UCSD-AML1 (cell line): ENCODE data around the gene FNIP2.
"Not testable (repeated sequence)": the region's sequence is repeated elsewhere in the genome, so short reads cannot be mapped to it uniquely, and the experiment has no call there.

Experiments used
- DNase-seq: peaks from one replicate; lab custom pipeline; 2025; ENCODE audit not compliant: unreplicated experiment; lab: John Stamatoyannopoulos, UW

The FNIP2 gene

DNA sequence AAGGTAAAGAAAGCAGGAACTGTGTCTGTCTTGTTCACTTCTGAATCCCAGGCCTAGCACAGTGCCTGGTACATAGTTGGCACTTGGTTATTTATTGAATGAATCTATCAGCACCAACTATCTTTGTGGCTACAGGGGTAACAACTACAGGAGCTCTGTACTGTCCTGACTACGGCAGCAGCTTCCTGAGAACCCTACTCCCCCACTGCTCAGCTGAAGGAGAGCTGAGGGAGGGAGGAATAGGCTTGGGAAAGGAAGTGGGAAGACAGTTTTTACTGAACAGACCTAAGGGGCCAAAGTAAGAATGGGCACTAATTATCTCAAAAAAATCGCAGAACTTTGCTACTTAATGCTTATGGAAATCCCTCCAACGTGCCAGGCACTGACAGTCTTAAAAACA is 178.0 kb downstream of the FNIP2 start:
- DNase-seq = no peak

GRCh38 chr4:158948071-158948470 is 179.2 kb downstream of the FNIP2 start:
- DNase-seq = no peak

DNA sequence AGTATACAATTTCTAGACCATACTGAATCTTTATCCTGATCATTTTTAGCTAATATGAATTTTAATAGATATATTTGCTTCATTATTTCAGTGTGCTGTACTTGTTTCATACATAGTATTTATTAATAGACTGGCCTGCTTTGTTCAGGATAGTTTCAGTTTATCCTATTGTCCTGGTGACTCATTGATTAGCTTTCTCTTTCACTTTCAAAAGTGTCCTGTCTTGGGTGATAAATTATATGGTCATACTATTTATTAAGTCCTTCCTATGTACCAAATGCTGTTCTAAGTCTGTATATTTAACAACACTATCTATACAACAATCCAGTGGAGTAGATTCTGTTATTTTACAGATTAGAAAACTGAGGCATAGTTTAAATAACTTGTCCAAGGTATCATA is 180.3 kb downstream of the FNIP2 start:
- DNase-seq = no peak

- DNase-seq = not testable (repeated sequence)
Measured at GRCh38 chr4:158952221-158952774, 183.5 kb downstream of the FNIP2 start.

GRCh38 chr4:158956345-158956744 is 187.5 kb downstream of the FNIP2 start:
- DNase-seq = not testable (repeated sequence)

DNA sequence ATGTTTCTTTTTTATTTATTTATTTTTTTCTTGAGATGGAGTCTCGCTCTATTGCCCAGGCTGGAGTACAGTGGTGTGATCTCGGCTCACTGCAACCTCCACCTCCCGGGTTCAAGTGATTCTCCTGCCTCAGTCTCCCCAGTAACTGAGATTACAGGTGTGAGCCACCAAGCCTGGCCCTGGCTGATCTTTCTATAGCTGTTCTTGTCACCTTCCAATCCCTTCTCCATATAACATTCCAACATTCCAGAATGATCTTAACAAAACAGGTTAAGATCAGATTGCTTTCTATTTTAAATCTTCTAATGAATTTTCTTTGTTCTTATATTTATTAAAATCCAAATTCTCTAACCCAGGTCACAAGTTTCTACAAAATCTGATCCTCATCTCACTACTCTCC is 188.1 kb downstream of the FNIP2 start:
- DNase-seq = not testable (repeated sequence)
